AG09309 (cell line): ENCODE data around the gene NAGK.
"Not testable (repeated sequence)": the region's sequence is repeated elsewhere in the genome, so short reads cannot be mapped to it uniquely, and the experiment has no call there.

Experiments
- DNase-seq: peaks from one replicate; pipeline ENCODE4 v3.0.0-alpha.2; 2010; ENCODE audit warnings: low read depth
- H3K4me3 ChIP-seq: 2 replicates; pipeline ENCODE4 v1.5.1; 2011; ENCODE audit warnings: mild to moderate bottlenecking, low read depth, low read length, moderate library complexity; ENCODE audit not compliant: control insufficient read depth
- TF ChIP-seq, protein P1 (sequence below): IDR thresholded peaks from 2 replicates; pipeline ENCODE4 v1.5.1; 2011; ENCODE audit warnings: mild to moderate bottlenecking, low read depth, low read length, inconsistent platforms; ENCODE audit not compliant: insufficient read depth, control insufficient read depth; ENCODE audit errors: missing control alignments

Gene NAGK

GRCh38 chr2:71045865-71046548, 22.4 kb upstream of the NAGK start:
- TF ChIP-seq, protein P1, sequence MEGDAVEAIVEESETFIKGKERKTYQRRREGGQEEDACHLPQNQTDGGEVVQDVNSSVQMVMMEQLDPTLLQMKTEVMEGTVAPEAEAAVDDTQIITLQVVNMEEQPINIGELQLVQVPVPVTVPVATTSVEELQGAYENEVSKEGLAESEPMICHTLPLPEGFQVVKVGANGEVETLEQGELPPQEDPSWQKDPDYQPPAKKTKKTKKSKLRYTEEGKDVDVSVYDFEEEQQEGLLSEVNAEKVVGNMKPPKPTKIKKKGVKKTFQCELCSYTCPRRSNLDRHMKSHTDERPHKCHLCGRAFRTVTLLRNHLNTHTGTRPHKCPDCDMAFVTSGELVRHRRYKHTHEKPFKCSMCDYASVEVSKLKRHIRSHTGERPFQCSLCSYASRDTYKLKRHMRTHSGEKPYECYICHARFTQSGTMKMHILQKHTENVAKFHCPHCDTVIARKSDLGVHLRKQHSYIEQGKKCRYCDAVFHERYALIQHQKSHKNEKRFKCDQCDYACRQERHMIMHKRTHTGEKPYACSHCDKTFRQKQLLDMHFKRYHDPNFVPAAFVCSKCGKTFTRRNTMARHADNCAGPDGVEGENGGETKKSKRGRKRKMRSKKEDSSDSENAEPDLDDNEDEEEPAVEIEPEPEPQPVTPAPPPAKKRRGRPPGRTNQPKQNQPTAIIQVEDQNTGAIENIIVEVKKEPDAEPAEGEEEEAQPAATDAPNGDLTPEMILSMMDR: no peak
- DNase-seq: no peak

GRCh38 chr2:71048096-71048495, 20.4 kb upstream of the NAGK start:
- H3K4me3 ChIP-seq: no peak overlapping the region
- TF ChIP-seq, protein P1: no peak
- DNase-seq: no peak

More at GRCh38 chr2:71045865-71046548, 22.4 kb upstream of the NAGK start:
- no peak overlapping the region for H3K4me3 ChIP-seq

- DNase-seq, H3K4me3 ChIP-seq: not testable (repeated sequence)
These were observed 18.6 kb upstream of the NAGK start for GRCh38 chr2:71049704-71050360.

DNA sequence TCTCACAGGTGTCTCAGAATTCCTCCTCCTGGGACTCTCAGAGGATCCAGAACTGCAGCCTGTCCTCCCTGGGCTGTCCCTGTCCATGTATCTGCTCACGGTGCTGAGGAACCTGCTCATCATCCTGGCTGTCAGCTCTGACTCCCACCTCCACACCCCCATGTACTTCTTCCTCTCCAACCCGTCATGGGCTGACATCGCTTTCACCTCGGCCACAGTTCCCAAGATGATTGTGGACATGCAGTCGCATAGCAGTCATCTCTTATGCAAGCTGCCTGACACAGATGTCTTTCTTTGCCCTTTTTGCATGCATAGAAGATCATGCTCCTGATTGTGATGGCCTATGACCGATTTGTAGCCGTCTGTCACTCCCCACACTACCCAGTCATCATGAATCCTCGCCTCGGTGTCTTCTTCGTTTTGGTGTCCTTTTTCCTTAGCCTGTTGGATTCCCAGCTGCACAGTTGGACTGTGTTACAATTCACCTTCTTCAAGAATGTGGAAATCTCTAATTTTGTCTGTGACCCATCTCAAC, 13.2 kb upstream of the NAGK start:
- DNase-seq, H3K4me3 ChIP-seq: not testable (repeated sequence)

GRCh38 chr2:71060211-71060610, 8.2 kb upstream of the NAGK start:
- TF ChIP-seq, protein P1: no peak
- no peak for DNase-seq
- H3K4me3 ChIP-seq: no peak overlapping the region

DNA sequence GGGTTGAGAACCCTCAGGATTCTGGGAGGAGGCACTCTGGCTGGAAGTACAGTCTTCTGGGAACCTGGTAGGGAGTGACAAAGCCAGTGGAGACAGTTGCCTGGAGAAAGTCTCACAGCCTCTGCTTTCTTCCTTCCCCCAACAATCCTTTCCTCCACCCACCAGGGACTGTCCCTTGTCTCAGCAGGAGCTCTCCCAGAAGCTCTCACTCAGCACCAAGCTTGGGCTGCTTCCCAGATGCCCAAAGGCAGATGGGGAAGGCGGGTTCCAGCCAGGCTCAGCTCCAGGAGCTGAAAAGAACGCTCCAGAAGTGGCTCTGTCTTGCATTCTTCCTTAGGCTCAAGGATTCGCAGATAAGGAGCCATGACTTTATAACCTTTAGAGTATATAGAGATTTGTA, 7.6 kb upstream of the NAGK start:
- TF ChIP-seq, protein P1: no peak
- no peak for DNase-seq
- H3K4me3 ChIP-seq: no peak overlapping the region

- TF ChIP-seq, protein P1: no peak
- DNase-seq: no peak
These were observed 5.2 kb upstream of the NAGK start for GRCh38 chr2:71063216-71063615.

More at GRCh38 chr2:71063216-71063615, 5.2 kb upstream of the NAGK start:
- no peak overlapping the region for H3K4me3 ChIP-seq
